HepG2 (cell line): Measurements from ENCODE around the gene RAPSN. TPM values are rescaled to one million over a fixed set of nuclear protein-coding genes. Genes with fewer than 3 reads are reported as not detected.

Experiments
- DRAP1 ChIP-seq: IDR thresholded peaks from 2 replicates; pipeline ENCODE4 v1.6.1; 2016; ENCODE audit warnings: missing genetic modification reagents, missing compliant biosample characterization
- GMEB1 ChIP-seq: sonication (generic); formaldehyde crosslinking; IDR thresholded peaks from 2 replicates; pipeline ENCODE4 v1.5.1; 2020; ENCODE audit warnings: missing genetic modification reagents, mild to moderate bottlenecking, borderline replicate concordance
- GZF1 ChIP-seq: sonication (generic); formaldehyde crosslinking; IDR thresholded peaks from 2 replicates; pipeline ENCODE4 v1.5.1; 2020; ENCODE audit warnings: mild to moderate bottlenecking, missing genetic modification reagents
- HNF4A ChIP-seq: sonication (generic); formaldehyde crosslinking; IDR thresholded peaks from 2 replicates; pipeline ENCODE4 v1.4.0; 2020; ENCODE audit warnings: missing genetic modification reagents
- KDM1A ChIP-seq: IDR thresholded peaks from 2 replicates; pipeline ENCODE4 v1.6.1; 2016; ENCODE audit warnings: missing compliant biosample characterization
- MZF1 ChIP-seq: sonication (generic); formaldehyde crosslinking; IDR thresholded peaks from 2 replicates; pipeline ENCODE4 v1.8.1; 2023; ENCODE audit warnings: mild to moderate bottlenecking, missing genetic modification reagents, borderline replicate concordance
- NCOA2 ChIP-seq: sonication (generic); formaldehyde crosslinking; IDR thresholded peaks from 2 replicates; pipeline ENCODE4 v1.8.0; 2022; ENCODE audit warnings: inconsistent platforms
- RFX5 ChIP-seq: IDR thresholded peaks from 2 replicates; pipeline ENCODE4 v1.6.1; 2011; ENCODE audit warnings: low read depth, low read length, improper control_type of control experiment
- SP5 ChIP-seq: IDR thresholded peaks from 2 replicates; pipeline ENCODE4 v1.6.1; 2016; ENCODE audit warnings: low read depth, borderline replicate concordance
- TFDP1 ChIP-seq: IDR thresholded peaks from 2 replicates; pipeline ENCODE4 v1.6.1; 2016; ENCODE audit warnings: missing compliant biosample characterization, missing genetic modification reagents, borderline replicate concordance
- TFDP2 ChIP-seq: sonication (generic); formaldehyde crosslinking; IDR thresholded peaks from 2 replicates; pipeline ENCODE4 v1.4.0; 2020; ENCODE audit warnings: missing genetic modification reagents
- TP53 ChIP-seq: sonication (generic); formaldehyde crosslinking; conservative IDR thresholded peaks from 2 replicates; pipeline ENCODE4 v1.4.0; 2020; ENCODE audit warnings: missing genetic modification reagents
- TSC22D2 ChIP-seq: sonication (generic); formaldehyde crosslinking; IDR thresholded peaks from 2 replicates; pipeline ENCODE4 v1.5.1; 2020; ENCODE audit warnings: missing genetic modification reagents, mild to moderate bottlenecking, borderline replicate concordance
- ZBTB25 ChIP-seq: IDR thresholded peaks from 2 replicates; pipeline ENCODE4 v1.6.1; 2018; ENCODE audit warnings: missing genetic modification reagents
- ZKSCAN5 ChIP-seq: sonication (generic); formaldehyde crosslinking; IDR thresholded peaks from 2 replicates; pipeline ENCODE4 v1.5.1; 2020; ENCODE audit warnings: mild to moderate bottlenecking, missing genetic modification reagents
- ZNF256 ChIP-seq: sonication (generic); formaldehyde crosslinking; conservative IDR thresholded peaks from 2 replicates; pipeline ENCODE4 v1.4.0; 2020; ENCODE audit warnings: missing genetic modification reagents
- ZNF687 ChIP-seq: sonication (generic); formaldehyde crosslinking; IDR thresholded peaks from 2 replicates; pipeline ENCODE4 v1.5.1; 2020; ENCODE audit warnings: mild to moderate bottlenecking, missing genetic modification reagents, moderate library complexity
- ZNF7 ChIP-seq: IDR thresholded peaks from 2 replicates; pipeline ENCODE4 v1.6.1; 2016; ENCODE audit warnings: missing biosample characterization, missing genetic modification reagents
- ZSCAN20 ChIP-seq: sonication (generic); formaldehyde crosslinking; IDR thresholded peaks from 2 replicates; pipeline ENCODE4 v1.4.0; 2020; ENCODE audit warnings: missing genetic modification reagents, mild to moderate bottlenecking, borderline replicate concordance
- polyA plus RNA-seq, 8 experiments: library from polyadenylated mRNA; depleted of rRNA in 3 of 8; stranded (reverse) in 7 of 8; unstranded in 1 of 8; fragments of >200 nt; fragmentation: Illumina TruSeq in 4 of 8; extraction: Trizol in 4 of 8; gene quantifications; 2 replicates each; pipeline versions ENCODE4 v1.2.1 to v1.2.3, GENCODE V29; 2011 to 2016; ENCODE audit warnings: low read depth in 4 of 8, missing spikeins in 1 of 8, mixed read lengths in 1 of 8; ENCODE audit not compliant: insufficient read depth in 1 of 8
- total RNA-seq, 5 experiments: library from RNA; depleted of rRNA; stranded (reverse); fragments of >200 nt; fragmentation: Illumina TruSeq; extraction: Trizol; gene quantifications; 2 replicates each; pipeline ENCODE4 v1.2.3, GENCODE V29; 2016; ENCODE audit warnings: low read depth in 1 of 5

The RAPSN gene
- total and polyA plus RNA-seq, 2 of the 13 experiments (the other 11 are each of a cell fraction or from before 2014, with no cell fraction given): 0.15 to 1.2 TPM

- TF ChIP-seq ZNF687 (CRISPR knock-in tag) (peak; percentile 50), TFDP2 (peak; percentile 98), ZNF256 (CRISPR knock-in tag) (0 out of 2 replicates have a peak, but pooled peaks have one; percentile 55), DRAP1 (CRISPR knock-in tag) (peak; percentile 2; the same call in 1 of the 2 replicates), ZNF7 (CRISPR knock-in tag) (no peak), ZBTB25 (CRISPR knock-in tag) (peak; percentile 76; the same call in 1 of the 2 replicates), ZSCAN20 (CRISPR knock-in tag) (no peak), SP5 (CRISPR knock-in tag) (peak; percentile 58), HNF4A (peak; percentile 8), ZKSCAN5 (CRISPR knock-in tag) (no peak), TP53 (CRISPR knock-in tag) (peak; percentile 66; the same call in 1 of the 2 replicates), KDM1A (CRISPR knock-in tag) (no peak), GZF1 (CRISPR knock-in tag) (0 out of 2 replicates have a peak, but pooled peaks have one; percentile 35), GMEB1 (CRISPR knock-in tag) (peak; percentile 82; the same call in 1 of the 2 replicates), RFX5 (no peak), TFDP1 (CRISPR knock-in tag) (peak; percentile 96; the same call in 1 of the 2 replicates), NCOA2 (0 out of 2 replicates have a peak, but pooled peaks have one; percentile 38), MZF1 (CRISPR knock-in tag) (no peak), TSC22D2 (CRISPR knock-in tag) (no peak)
Measured at GRCh38 chr11:47426062-47426956, 22.6 kb downstream of the RAPSN start, which contains the start of gene PSMC3 (continued).
